HUES6 (cell line): ENCODE measurements around the gene ANXA11.
A peak's percentile ranks its signal among the peaks of the same experiment; 100 is the strongest.
"Not testable (repeated sequence)": the region's sequence is repeated elsewhere in the genome, so short reads cannot be mapped to it uniquely, and the experiment has no call there.

Source experiments
- H3K27ac ChIP-seq: 2 replicates; pipeline ENCODE4 v1.7.0; 2013; ENCODE audit warnings: low read depth, mild to moderate bottlenecking, low read length, inconsistent platforms
- H3K27me3 ChIP-seq: 2 replicates; pipeline ENCODE4 v1.6.1; 2013; ENCODE audit warnings: low read length; ENCODE audit not compliant: control insufficient read depth, insufficient read depth
- H3K36me3 ChIP-seq: 2 replicates; pipeline ENCODE4 v1.6.1; 2013; ENCODE audit warnings: low read length; ENCODE audit not compliant: control insufficient read depth, insufficient read depth
- H3K4me1 ChIP-seq: 2 replicates; pipeline ENCODE4 v1.6.1; 2013; ENCODE audit warnings: low read length; ENCODE audit not compliant: control insufficient read depth, insufficient read depth
- H3K4me3 ChIP-seq: 2 replicates; pipeline ENCODE4 v1.5.1; 2013; ENCODE audit warnings: low read depth, low read length
- H3K9ac ChIP-seq: one replicate; pipeline ENCODE4 v1.6.1; 2013; ENCODE audit warnings: mild to moderate bottlenecking, low read length
- H3K9me3 ChIP-seq: 2 replicates; pipeline ENCODE4 v1.6.1; 2013; ENCODE audit warnings: low read depth, low read length; ENCODE audit not compliant: control insufficient read depth, insufficient read depth

Gene ANXA11

DNA sequence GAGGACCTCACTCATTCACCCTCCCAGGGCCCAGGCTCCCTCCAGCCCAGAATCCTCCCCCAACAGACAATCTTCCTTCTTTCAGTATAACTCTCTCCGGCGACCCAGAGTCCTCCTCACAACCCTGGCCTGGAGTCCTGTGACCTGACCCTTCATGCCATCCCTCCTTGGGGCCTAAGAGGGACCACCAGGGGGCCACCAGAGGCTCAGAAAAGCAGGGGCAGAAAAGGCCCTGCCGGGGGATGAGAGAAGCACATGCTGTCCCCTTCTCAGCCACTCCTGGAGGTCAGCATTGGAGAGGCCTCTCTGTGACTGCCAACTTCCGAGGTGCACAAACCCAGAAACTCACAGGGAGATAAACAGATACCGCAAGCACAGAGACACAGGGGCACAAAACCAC, 31.1 kb upstream of the ANXA11 start:
- not testable (repeated sequence) for H3K4me3 ChIP-seq, H3K36me3 ChIP-seq, H3K9ac ChIP-seq, H3K9me3 ChIP-seq, H3K4me1 ChIP-seq, H3K27ac ChIP-seq, H3K27me3 ChIP-seq

DNA sequence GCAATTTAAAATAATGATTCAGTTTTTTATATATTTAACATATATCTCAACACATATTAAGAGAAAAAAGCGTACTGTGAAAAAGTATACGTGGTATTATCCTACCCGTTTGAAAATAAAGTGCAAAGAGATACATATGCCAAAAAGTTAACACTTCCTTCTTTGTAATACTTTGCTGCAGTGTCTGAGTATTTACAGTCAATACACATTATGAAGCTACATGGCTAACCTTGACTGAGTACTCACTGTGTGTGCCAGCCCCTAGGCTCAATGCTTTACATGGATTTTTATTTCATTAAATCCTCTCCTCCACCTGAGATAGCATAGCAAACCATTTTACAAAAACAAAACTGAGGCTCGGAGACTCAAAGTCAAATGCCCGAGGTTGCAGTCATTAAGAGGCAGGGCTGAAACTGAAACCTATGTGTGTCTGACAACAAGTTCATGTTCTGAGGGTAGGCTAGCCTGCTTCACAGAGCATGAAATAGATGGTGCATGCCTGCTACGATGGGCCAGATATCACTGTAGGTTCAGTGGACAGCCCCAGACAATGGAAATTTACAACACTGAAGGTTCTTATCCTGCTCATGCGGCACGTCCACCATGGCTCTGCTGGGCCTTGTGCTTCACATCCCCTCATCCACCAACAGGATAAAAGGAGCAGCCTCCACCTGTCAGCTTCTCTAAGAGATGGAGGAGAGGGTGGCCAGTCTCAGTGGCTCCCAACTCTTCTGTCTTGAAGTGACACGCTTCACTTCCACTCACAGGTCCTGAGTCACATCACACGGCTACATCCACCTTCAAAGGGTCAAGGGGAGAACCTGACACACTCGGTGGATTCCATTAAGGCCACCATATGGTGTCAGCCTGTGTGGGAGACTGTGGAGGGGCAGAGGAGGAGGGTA, 29.2 kb upstream of the ANXA11 start:
- H3K36me3 ChIP-seq, H3K27me3 ChIP-seq, H3K4me1 ChIP-seq, H3K27ac ChIP-seq, H3K4me3 ChIP-seq, H3K9ac ChIP-seq, H3K9me3 ChIP-seq: not testable (repeated sequence)

DNA sequence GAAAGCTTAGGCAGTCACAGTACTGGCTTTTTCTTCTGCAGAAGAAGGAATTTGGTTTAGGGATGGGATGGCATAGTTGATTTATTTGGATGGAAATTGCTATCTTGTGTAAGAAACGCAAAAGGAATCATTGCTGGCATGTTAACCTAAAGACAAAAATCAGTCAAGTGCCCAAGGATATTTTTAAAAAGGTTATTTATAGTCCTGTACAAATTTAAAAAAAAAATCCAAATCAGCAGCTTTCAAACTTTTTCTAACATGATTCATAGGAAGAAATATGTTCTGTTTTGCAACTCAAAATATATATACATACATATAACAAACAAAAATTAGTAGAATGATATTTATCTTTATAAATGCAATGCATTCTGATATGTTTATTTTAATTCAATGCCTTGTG, 28.5 kb upstream of the ANXA11 start:
- not testable (repeated sequence) for H3K27me3 ChIP-seq, H3K9ac ChIP-seq, H3K9me3 ChIP-seq, H3K27ac ChIP-seq, H3K36me3 ChIP-seq, H3K4me3 ChIP-seq, H3K4me1 ChIP-seq

DNA sequence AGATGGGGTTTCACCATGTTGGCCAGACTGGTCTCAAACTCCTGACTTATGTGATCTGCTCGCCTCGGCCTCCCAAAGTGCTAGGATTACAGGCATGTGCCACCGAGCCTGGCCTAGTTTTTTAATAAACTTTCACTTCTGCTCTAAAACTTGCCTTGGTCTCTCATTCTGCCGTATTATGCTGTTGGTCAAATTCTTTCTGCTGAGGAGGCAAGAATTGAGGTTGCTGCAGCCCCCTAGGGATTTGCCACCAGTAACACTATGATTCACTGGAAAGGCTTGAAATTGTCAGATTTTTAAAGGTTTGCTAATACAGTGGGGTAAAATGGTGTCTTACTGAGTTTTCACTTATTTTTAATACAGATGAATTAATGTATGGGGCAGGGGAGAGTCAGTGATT, 21.4 kb upstream of the ANXA11 start:
- not testable (repeated sequence) for H3K36me3 ChIP-seq, H3K27me3 ChIP-seq, H3K4me1 ChIP-seq, H3K9me3 ChIP-seq, H3K9ac ChIP-seq, H3K4me3 ChIP-seq, H3K27ac ChIP-seq

DNA sequence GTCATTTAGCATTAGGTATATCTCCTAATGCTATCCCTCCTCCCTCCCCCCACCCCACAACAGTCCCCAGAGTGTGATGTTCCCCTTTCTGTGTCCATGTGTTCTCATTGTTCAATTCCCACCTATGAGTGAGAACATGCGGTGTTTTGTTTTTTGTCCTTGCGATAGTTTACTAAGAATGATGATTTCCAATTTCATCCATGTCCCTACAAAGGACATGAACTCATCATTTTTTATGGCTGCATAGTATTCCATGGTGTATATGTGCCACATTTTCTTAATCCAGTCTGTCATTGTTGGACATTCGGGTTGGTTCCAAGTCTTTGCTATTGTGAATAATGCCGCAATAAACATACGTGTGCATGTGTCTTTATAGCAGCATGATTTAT, 17.7 kb upstream of the ANXA11 start:
- not testable (repeated sequence) for H3K27ac ChIP-seq, H3K9ac ChIP-seq, H3K36me3 ChIP-seq, H3K27me3 ChIP-seq, H3K9me3 ChIP-seq, H3K4me3 ChIP-seq, H3K4me1 ChIP-seq

DNA sequence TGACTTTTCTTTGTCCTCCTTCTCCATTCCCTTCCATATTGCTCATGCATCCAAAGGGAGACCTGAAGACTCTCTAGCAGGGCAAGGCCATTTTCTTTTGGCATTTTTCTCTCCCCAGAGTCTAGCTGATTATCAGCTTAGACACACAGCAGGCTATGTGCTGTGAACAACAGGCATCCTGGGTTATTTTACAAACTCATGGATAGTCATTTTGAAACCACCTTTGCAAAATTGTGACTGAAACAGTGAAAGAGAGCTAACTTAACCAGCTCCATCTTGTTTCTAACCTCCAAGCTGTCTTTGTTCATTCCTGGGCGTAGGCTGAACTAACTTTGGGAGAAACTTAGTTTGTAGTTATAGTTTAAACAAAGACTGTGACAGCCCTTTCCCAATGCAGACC, 13.5 kb upstream of the ANXA11 start:
- not testable (repeated sequence) for H3K27ac ChIP-seq, H3K4me1 ChIP-seq, H3K9ac ChIP-seq, H3K36me3 ChIP-seq, H3K9me3 ChIP-seq, H3K27me3 ChIP-seq, H3K4me3 ChIP-seq

DNA sequence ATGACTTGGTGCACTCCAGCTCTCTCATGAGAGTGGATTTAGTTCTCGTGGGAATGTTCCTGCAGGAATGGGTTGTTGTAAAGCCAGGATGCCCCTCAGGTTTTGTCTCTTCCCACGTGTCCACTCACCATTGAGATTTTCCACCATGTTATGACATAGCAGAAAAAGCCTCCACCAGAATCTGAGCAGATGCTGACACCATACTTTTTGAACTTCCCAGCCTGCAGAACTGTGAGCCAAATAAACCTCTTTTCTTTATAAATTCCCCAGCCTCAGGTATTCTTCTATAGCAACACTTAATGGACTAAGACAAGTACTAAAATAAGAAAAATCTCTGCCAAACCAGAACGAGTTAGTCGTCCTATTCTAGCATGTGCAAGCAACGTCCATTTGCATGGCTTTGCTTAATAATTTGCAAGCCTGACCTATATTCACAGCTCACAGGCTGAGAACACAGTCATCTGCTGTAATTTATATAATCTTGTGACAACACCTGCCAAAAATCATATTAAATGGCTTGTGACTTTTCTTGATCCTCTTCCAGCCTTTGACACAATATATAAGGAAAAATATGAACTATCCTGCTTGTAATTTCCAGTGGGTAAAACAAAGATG, 9.1 kb upstream of the ANXA11 start:
- H3K27me3 ChIP-seq, H3K4me3 ChIP-seq, H3K9ac ChIP-seq, H3K27ac ChIP-seq, H3K9me3 ChIP-seq, H3K4me1 ChIP-seq, H3K36me3 ChIP-seq: not testable (repeated sequence)

DNA sequence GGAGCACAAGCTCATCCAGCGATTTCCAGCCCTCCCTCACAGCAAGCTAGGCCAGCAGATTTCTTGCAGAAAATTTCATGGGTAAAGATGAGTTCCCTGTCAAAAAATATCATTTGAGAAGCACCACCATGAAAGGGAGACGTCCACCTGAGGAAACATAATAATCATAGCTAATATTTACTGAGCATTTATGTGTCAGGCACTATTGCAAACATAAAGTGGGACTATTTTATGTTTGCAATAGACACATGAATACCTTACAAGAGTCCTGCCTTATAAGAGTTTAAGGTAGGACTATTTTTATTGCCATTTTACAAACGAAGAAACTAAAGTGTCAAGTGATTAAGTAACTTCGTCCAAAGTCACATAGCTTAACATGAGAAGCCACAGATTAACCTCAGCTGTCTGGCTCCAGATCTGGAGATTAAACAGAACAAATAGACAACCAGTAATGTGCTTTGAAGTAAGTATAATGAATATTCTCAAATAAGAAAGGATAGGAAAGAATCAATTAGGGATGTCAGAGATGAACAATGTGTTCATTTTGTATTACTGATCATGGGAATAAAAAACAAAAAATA, 7.3 kb upstream of the ANXA11 start:
- H3K9me3 ChIP-seq, H3K36me3 ChIP-seq: not testable (repeated sequence)

DNA sequence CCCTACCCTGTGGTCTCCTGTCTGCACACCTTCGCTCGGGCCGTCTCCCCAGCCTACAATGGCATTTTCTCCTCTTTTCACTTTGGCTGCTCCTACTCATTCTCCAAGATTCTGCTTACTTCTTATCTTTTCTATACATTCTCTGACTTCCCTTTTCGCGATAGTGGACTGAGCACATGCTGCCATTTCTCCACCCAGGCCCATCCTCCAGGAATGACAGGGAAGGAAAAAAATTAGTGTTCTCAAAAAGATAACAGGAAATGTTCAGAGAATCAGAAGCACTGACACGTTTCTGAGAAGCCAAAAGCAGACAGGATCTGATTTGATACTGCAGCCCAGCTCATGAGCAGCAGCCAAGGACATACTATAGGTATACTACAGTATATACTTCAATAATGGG, 6.4 kb upstream of the ANXA11 start:
- H3K36me3 ChIP-seq, result no peaks in the 10 kb centered on the region
- no peaks in the 10 kb centered on the region for H3K27me3 ChIP-seq
- no peak overlapping the region for H3K4me3 ChIP-seq
- peaks cover 6% of the 10 kb centered on the region for H3K4me1 ChIP-seq
- no peak overlapping the region for H3K9ac ChIP-seq
- H3K9me3 ChIP-seq, result no peaks in the 10 kb centered on the region
- no peak overlapping the region for H3K27ac ChIP-seq

More for the DNA sequence above, 7.3 kb upstream of the ANXA11 start:
- H3K4me1 ChIP-seq, H3K4me3 ChIP-seq, H3K27ac ChIP-seq, H3K27me3 ChIP-seq, H3K9ac ChIP-seq: not testable (repeated sequence)

DNA sequence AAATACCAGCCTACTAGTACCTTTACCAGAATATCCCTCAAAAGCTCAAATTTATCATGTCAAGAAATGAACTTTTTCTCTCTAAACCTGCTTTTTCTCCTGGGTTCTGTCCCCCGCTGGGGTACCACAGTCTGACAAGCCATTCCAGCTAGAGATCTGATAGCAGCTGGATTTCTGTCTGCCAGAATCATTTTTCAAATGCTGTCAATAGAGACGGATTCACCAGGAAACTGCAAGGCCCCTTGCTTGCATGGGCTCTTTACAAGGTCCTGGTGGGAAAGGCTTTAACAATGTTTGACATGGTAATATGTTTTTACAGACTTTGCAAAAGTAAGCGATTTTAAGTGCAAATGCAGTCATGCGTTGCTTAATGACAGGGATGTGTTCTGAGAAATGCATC, 4.9 kb upstream of the ANXA11 start:
- Histone ChIP-seq H3K4me1 (peaks cover 15% of the 10 kb centered on the region), H3K4me3 (no peak overlapping the region), H3K9me3 (no peaks in the 10 kb centered on the region), H3K27me3 (peaks cover 2% of the 10 kb centered on the region; the same call in 1 of the 2 replicates), H3K27ac (no peak overlapping the region), H3K36me3 (no peaks in the 10 kb centered on the region), H3K9ac (no peak overlapping the region)

DNA sequence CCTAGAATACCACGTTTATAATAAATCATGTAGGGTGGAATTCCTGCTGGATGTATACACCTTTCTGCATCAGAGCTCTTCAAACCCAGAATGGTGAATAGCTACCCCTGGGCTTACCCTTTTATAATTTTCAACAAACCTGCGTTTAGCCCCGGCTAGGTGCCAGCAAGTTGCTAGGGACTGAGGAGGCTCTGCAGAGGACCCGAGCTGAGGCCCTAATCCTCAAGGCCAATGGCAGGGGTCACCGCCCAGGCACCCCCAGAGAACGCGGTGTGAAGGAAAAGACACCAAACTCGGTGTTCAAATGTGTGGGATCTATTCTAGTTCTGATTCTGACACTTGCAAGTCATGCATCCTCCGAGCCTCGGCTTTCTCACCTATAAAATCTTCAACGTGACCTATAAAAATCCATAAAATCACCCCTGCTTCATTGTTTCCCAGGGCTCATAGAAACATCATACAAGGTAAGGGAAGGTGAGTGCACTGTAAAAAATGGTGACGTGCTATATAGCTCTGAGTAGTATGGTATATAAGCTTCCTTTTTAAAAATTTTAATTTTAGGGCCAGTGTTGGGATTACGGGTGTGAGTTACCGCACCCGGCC, 2.5 kb upstream of the ANXA11 start:
- Histone ChIP-seq H3K27me3 (peaks cover 2% of the 10 kb centered on the region; the same call in 1 of the 2 replicates), H3K36me3 (no peaks in the 10 kb centered on the region), H3K9me3 (no peaks in the 10 kb centered on the region), H3K9ac (peak overlapping the region; percentile 76), H3K4me1 (peaks cover 30% of the 10 kb centered on the region), H3K27ac (no peak overlapping the region), H3K4me3 (peak overlapping the region; percentile 57)
